GM19395 (cell line): Measurements from ENCODE around the gene PRRX1.

ENCODE experiments used
- ATAC-seq: cut with Tn5 transposase; IDR thresholded peaks from one replicate; pipeline ENCODE4 v1.9.1; 2021; ENCODE audit warnings: mild to moderate bottlenecking, moderate library complexity; ENCODE audit not compliant: unreplicated experiment

Gene PRRX1

DNA sequence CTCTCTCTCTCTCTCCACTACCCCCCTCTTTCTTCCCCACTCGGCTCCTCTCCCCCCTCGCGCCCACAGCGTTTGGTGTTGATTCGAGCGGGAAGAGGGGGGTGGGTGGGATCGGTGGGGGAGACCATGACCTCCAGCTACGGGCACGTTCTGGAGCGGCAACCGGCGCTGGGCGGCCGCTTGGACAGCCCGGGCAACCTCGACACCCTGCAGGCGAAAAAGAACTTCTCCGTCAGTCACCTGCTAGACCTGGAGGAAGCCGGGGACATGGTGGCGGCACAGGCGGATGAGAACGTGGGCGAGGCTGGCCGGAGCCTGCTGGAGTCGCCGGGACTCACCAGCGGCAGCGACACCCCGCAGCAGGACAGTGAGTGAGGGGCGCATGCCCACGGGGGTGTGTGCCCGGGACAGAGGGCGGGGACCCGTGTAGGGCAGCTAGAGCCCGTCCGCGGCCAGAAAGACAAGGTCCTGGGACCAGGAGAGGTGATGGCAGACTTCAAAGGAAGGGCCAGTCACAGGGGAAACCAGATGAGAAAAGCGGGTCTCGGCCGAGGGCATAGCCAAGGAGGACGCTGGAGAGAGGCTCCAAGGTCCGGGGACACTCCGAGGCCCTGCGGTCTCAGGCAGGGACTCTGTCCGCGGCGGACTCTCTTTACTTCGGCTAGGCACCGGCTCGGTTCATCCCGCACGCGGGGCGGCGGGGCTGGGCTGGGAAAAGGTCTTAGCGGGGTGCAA lies at the start of gene PRRX1:
TSS of gene PRRX1 (plus strand) at position 39 of the 735 bp plus-strand sequence. CDS start at position 127, 88 bp downstream.
- ATAC-seq, result no peak

DNA sequence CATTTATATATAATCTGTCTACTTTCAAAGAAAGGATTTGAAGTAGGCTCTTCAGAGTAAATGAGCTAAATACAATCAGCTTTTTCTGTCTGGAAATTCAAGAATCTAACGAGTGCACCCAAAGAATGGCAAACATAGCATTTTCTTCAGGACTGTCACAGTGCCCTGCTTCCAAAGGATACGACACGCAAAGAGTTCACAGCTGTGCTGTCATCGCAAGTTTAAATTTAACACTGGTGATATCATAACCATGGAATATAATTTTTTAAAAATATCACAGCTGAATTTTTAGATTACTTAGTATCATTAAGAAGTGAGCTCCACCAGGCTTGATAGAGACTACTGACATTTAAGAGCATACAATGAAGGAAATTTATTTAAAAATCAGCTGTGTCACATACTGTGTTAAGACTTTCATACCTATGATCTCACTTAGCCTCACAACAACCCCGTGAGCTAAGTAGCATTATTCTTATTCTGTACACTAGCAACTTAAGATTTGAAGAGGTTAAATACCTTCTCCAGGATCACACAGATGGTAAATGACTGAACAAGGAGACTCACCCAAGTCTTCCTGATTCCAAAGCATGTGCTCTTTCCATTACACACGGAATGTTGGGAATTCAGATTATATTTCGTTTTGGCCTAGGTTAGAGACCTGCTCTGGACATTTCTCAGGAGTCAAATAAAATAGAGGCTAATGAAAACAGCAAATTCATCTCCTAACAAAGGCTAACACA lies 46.2 kb upstream of the PRRX1 start:
- ATAC-seq, result no peak

DNA sequence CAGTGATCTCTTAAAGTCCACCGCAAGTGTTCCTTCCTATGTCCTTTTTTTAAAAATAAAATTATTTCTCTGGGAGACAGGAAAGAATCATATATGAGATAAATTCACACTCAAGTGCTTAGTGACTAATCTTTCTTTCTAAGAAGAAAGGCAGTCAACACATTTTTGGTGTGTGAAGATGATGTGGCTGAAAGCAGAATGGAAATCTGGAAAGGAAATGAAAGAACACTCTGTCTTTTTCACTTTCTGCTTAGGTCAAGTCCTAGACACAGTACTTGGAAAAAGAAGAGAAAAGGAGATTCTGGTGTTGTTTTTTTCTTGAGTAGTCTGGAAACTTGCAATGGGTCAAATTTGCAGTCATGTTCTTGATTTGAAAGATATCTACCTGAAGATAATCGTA lies 45.5 kb upstream of the PRRX1 start:
- ATAC-seq, result no peak

DNA sequence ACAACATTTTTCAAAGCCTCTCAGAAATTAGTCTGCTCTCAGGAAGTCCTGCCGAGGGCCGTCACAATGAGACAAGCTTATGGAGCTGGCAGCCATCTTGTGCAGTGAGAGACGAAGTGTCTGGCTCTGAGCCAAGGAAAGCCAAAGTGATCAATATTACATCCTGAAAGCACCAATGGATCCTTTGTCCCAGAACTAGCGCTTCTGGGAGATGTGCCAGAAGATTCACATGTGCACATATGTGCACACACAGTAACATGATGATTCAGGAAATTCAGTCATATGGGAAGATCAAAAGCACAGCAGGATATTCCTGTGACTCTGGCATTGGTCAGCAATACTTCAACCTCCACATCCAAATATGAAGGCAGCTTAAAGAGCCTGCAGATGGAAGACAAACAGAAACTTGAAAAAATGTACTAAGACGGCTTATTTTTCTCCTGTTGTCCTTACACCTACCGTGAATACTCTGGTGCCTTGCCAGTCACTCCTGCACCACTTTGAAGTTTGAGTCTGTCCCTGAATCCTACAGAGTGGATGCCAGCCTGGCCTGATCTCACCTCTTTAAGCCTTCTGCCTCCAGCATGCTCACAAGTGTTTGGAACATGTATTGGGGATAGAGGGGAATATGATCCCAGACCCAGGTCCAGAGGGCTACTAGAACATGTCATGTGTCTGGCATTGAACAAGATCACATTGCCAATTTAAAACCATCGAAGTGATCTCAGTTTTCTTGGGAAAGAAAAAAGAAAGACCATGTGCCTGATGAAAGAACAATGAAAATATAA lies 44.5 kb upstream of the PRRX1 start:
- ATAC-seq, result no peak

DNA sequence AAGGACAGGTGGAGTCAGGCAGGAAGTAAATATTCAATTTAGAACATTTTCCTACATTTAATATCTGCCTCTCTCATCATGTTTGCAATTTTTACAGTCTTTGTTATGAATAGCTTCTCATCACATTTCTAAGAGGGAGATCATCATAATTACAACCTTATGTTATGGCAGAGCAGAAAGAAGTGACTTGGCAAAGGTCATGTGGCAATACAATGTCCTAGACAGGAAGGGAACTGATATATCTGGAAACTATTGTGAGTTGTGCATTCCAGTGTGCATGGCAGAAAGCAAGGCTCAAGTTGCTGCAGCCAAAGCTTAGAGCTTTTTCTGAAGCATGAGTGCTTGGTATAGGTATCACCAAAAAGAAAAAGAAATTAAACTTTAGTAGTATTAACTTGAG lies 43.8 kb upstream of the PRRX1 start:
- ATAC-seq, result no peak

DNA sequence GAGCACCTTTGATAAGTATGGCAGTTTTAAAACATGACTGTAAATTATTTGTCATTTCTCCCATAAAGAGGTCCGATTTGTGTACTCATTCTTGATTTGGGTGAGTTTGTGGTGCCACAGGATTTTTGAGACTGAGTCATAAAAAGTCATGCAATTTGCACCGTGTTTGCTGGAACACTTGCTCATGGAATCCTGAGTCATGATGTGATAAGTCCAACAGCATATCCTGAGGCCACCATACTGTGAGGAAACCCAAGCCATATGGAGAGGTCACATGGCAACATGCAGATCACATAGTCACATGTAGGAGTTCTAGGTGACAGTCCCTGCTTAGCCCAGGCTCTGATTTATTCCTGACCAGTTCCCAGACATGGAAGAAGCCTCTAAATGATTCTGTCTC lies 40.8 kb upstream of the PRRX1 start:
- ATAC-seq, result no peak

DNA sequence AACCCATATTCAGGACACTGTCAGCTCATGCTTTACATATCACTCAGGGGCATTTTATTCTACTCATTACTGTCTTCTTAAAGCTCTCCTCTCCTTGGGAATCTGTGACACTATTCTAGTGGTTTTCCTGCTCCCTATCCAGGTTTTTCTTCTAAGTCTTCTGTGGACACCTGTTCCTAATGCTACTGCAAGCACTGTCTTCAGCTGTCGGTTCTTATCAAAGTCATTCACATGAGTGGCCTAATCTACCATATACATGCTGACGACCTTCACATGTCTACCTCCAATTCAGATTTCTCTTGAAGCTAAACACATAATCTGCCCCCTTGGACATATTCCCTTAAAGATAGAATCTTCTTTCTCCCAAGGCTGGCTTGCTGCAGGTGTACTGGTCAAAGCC lies 39.8 kb upstream of the PRRX1 start:
- ATAC-seq, result no peak

DNA sequence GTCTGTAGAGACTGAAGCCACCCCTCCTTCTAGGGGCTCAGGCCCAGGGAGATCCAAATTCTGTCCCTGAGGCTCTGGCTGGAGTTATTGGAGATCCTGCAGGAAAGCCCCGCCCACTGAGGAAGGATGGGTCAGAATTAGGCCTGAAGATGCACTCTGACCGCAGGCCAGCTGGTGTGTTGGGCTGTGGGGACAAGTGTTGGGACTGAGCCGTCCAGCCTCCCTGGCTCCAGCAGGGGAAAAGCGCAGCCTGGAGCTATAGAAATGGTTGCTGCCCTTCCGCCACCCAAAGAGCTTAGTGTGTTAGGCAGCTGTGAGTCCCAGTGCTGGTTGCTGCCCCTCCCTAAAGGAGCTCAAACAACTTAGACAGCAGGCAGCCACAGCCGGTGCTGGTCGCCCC lies 33.0 kb upstream of the PRRX1 start:
- ATAC-seq, result no peak

DNA sequence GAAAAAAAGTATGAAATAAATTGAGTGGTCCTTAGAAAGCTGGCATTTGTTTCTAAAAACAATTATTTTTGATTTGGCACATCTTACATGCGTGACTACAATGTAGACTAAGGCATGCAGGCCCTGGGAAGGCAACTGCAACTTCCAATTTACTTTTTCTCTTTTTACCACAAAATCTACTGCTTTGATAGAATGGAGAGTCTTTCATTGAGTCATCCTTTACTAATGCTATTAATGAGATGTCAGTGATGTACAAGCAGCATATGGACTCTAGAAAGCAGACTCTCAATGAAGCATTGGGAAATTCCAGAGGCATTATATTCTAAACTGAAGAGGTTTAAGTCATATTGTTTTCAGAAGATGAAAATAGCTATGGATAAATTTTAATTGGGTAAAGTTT lies 29.6 kb upstream of the PRRX1 start:
- no peak for ATAC-seq

DNA sequence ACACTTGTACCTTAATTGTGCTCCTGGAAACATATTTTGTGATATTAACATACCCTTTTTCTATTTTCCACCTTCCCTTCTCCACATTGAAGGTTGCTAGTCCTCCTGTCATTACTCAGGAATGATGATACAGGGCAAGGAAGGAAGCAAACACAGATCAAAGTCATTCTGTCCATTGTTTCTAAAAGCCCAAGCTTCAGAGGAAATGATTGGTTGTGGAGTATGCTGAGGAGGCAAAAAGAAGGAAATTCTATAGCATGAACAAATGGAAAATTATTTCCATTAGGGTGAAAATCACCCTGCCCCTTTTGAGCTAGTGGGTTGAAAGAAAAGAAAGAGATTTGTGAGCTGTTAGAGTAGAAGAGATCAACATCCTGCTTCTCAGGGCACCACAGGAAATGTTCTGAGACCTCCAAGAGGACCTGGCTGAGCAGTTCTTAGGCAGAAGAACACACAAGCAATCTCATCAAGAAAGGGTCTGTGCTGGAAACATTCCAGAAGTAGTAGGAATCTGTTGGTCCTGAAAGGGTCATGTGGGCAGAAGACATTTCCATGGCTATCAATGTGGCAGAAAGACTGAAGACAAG lies 29.0 kb upstream of the PRRX1 start:
- ATAC-seq, result no peak

DNA sequence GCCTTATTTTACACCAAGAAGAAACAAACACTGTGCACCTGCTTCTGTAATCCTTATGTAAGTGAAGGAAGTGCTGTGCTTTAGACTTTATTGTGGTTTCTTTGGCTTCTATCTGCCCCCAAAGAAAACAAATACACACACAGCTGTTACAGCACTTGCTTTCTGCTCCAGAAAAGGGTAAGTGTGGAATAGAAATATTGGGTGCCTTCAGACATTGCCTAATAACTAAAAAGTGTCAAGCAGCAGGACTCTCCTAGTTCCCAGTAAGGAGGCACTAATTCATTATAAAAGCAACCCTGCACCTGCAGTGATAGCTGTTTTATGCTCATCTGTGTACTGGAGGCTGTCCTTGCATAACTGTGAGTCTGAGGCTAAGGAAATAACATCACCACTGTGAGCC lies 23.4 kb upstream of the PRRX1 start:
- ATAC-seq, result no peak

DNA sequence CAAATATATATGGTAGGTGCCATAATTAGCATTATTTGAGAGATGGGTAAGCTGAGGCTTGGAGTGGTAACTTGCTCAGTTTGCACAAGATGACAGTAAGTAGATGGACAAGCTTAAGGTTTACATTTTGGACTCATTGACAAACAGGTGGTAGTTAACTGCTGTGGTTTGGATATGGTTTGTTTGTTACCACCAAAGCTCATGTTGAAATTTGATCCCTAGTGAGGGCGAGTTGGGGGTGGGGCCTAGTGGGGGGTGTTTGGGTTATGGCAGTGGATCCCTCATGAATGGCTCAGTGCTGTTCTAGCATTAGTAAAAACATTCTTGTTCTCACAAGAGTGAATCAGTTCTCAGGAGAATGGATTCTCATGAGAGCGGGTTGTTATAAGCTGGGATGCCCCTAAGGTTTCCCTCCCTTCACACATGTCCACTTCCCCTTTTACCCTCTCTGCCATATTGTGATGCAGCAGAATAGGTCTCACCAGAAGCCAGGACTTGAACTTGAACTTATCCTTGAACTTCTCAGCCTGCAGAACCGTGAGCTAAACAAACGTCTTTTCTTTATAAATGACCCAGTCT lies 6.6 kb upstream of the PRRX1 start:
- ATAC-seq, result no peak

DNA sequence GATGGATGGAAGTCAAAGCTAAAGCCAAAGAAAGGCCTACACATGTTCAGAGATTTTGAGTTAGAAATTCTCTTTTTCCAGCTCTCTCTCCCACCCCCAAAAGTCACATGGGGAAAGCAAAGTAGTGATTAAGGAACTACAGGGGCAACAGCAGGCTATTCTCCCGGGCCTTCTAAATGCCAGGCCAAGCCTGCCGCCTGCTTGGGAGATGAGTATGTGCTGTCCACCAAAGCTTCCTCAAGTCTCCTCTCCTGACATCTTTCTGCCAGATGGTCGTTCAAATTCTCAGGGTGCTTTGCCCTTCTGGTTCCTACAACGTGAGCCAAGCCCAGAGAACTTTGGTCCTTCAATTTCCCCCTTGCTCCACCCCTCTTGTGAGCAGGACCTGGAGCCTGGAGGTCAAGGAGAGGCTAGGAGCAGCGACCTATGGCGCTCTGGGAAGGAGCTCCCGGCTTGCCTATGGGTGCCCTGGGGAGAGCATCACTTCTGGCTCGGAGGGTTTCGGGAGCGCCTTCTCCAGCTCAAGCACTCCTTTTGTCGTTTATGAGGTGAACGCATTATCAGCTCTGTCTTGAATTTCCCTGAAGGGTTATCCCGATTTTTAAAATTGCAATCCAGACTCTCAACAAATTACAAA lies 4.4 kb upstream of the PRRX1 start:
- no peak for ATAC-seq

DNA sequence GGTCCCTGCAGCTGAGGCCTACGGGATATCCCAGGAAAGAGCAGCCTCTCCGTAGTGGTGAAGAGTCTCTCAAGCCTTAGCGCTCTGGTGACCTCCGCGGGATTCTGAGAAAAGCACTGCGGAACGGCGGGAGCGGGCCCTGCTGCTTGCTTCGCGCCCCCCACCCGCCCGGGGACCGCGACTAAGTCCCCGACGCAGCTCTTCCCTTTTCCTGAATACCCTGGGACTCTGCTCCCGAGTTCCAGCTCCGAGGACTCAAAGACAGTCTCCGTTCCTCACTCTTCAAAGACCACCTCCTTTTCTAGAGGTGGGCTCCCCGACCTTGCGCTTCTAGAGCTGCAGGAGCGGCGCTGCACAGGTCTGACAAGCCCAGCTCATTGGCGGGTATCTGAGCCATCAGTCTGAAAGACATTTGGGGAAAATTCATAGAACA lies 3.6 kb upstream of the PRRX1 start:
- no peak for ATAC-seq

DNA sequence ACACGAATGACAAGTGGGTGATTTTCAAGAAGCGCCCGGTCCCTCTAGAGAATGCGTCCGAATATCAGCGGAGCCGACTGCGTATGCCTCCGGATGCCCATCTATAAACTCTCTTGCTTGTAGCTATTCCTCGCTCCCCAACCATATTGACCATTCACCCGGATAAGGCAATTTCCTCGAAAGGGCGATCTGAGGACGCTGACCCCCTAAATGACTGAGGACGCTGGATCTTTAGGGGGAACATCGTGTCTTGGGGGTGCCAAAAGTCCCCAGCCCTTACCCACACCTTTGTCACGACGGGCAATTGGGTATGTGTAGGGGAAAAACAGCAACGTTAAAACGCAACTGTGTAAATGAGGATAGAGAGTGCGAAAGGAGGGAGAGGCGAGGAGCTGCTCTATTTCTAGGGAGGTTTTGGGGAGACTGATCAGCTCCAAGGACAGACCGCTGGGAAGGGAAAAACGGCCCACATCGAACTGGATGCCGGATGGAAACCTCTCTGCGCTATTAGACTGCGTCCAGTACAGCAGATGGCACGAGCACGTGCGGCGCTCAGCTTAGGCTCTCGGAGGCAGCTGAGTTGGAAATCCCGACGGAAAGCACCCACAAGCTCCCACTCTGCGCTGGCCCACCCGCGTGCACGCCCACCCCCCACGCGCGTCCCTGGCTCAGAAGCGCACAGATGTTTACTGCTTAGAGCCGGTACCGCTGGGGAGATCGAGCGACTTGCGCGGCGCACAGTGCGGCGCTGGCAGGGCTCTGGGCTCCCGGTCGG lies 2.9 kb upstream of the PRRX1 start:
- no peak for ATAC-seq

DNA sequence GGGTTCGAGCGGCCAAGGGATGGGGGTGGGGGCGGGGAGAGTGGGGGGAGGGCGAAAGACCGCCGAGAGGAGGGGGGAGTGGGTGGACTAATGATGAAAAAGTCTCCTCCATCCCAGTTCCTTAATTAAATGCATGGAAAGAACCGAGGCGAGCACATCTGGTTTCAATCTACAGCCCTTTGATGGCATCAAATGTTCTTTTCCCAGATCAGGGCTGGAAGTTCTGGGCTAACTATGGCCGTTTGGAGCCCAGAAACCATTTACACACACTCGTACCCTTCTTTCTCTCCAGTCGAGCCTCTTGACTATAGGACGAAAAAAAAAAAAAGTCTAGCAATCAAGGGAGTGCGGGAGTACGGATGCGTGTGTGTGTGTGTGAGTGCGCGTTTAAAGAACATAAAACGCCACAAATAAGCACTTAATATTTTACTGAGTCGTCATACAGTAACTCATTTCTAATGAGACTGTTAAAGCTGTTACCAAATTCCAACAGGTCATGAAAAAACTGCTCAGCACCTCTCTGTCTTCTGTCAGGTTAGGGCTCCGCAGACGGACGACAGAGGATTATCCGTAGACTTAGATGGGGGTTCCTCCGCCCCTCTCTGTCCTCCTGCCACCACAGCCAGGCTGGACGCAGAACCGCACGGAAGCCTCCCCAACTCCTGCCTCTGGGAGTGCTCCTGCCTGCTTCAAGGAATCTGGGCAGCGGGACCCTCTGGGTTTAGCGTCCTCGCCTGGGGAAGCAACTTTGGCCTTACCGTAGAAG lies 2.1 kb upstream of the PRRX1 start:
- ATAC-seq, result no peak

DNA sequence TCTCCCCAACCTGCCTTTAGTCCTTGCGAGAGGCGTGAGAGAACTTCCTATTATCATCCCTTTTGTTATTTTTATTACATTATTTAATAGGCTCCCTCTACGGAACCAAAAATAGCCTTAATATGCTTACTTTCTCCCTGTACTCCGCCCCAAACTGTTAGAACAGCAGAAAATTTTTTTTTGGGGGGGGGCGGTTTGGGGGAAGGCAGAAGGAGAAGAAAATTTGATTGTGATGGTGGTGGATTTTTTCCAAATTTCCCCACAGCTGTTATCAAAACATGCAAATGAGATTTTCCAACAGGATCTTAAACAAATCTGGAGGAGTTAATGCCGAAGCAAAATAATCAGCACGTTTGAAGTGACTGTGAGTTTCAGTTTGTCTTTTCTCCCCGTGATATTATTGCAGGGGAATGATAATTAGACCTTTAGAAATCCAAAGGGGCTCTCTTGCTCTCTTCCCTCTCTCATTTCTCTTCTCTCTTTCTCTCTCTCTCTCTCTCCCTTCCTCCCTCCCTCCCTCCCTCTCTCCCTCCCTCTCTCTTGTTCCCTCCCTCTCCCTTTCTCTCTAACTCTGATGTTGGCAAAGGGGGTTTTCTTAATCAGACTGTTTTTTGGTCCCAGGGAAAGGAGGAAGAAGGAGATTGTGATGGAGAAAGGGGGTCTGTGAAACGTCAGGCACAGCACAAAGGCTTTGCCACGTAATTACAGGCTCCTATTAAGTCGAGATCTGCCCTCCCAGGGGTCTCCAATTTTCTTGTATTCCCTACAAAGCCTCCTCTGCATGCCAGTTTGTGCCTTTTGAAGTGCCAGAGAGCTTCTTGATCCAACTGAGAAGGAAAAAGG lies 1.1 kb upstream of the PRRX1 start:
- ATAC-seq, result no peak
